Measurements from ENCODE around the gene SLC46A3.

- no peak for TF ChIP-seq REST (IDR thresholded peaks at IDR 0.05; ENCODE audit: insufficient replicate concordance, low read depth)
- no peak for TF ChIP-seq CTCF (IDR thresholded peaks at IDR 0.05; ENCODE audit: insufficient read depth, low read length)
- no peak for TF ChIP-seq POLR2AphosphoS5 (IDR thresholded peaks at IDR 0.05; ENCODE audit: low read depth)
- no peak for TF ChIP-seq GABPA (IDR thresholded peaks at IDR 0.05; ENCODE audit: low read depth)
These were observed 59.2 kb downstream of the SLC46A3 start for GRCh38 chr13:28659621-28659970.

Measured in HL-60 (cell line).